ENCODE measurements around the gene FGF7.
"Not testable (repeated sequence)": the region's sequence is repeated elsewhere in the genome, so short reads cannot be mapped to it uniquely, and the experiment has no call there.

DNA sequence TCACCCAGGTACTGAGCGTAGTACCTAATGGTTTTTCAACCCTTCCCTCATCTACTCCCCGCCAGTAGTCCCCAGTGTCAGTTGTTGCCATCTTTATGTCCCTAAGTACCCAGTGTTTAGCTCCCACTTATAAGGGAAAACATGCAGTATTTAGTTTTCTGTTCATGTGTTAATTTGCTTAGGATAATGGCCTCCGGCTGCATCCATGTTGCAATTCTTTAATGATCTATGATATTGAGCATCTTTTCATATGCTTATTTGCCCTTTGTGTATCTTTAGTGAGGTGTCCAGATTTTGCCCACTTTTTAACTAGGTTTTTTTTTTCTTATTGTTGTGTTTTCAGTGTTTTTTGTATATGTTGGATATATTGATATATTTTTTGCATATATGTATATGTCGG, 55.0 kb downstream of the FGF7 start:
- TF ChIP-seq, protein P1, sequence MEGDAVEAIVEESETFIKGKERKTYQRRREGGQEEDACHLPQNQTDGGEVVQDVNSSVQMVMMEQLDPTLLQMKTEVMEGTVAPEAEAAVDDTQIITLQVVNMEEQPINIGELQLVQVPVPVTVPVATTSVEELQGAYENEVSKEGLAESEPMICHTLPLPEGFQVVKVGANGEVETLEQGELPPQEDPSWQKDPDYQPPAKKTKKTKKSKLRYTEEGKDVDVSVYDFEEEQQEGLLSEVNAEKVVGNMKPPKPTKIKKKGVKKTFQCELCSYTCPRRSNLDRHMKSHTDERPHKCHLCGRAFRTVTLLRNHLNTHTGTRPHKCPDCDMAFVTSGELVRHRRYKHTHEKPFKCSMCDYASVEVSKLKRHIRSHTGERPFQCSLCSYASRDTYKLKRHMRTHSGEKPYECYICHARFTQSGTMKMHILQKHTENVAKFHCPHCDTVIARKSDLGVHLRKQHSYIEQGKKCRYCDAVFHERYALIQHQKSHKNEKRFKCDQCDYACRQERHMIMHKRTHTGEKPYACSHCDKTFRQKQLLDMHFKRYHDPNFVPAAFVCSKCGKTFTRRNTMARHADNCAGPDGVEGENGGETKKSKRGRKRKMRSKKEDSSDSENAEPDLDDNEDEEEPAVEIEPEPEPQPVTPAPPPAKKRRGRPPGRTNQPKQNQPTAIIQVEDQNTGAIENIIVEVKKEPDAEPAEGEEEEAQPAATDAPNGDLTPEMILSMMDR (IDR thresholded peaks at IDR 0.05) = not testable (repeated sequence)
- not testable (repeated sequence) for TF ChIP-seq POLR2A (IDR thresholded peaks at IDR 0.05)
